ENCODE data around the gene RELCH.

GRCh38 chr18:62183578-62184195 is 3.4 kb upstream of the RELCH start:
- TF ChIP-seq POLR2A (IDR thresholded peaks at IDR 0.05; ENCODE audit: low read length), result no peak
- no peak for TF ChIP-seq GATA1 (IDR thresholded peaks at IDR 0.05; ENCODE audit: low read depth, low read length)

All from erythroblast (primary cell).